Nephron progenitor cell (in vitro differentiated cells): ENCODE measurements around the gene RNF135.

Experiments used
- DNase-seq: peaks from one replicate; pipeline ENCODE4 v3.0.0; 2021
- H3K27ac Mint-ChIP-seq: 2 replicates; pipeline ENCODE4 v1.8.0; 2021; ENCODE audit warnings: mild to moderate bottlenecking, moderate library complexity, mixed read lengths
- H3K27me3 Mint-ChIP-seq: 2 replicates; pipeline ENCODE4 v1.8.0; 2021; ENCODE audit warnings: mild to moderate bottlenecking, low read depth, mixed read lengths; ENCODE audit not compliant: poor library complexity
- H3K36me3 Mint-ChIP-seq: 2 replicates; pipeline ENCODE4 v1.8.0; 2021; ENCODE audit warnings: low read depth, mixed read lengths
- H3K4me1 Mint-ChIP-seq: 2 replicates; pipeline ENCODE4 v1.8.0; 2021; ENCODE audit warnings: mixed read lengths
- H3K4me3 Mint-ChIP-seq: 2 replicates; pipeline ENCODE4 v1.8.0; 2021; ENCODE audit warnings: mild to moderate bottlenecking, moderate library complexity, mixed read lengths
- H3K9me3 Mint-ChIP-seq: 2 replicates; pipeline ENCODE4 v1.8.0; 2021; ENCODE audit warnings: mild to moderate bottlenecking, moderate library complexity, mixed read lengths
- CTCF ChIP-seq: fragments of 200-600 bp; sonication (generic); IDR thresholded peaks from 2 replicates; pipeline ENCODE4 v1.5.0; 2021; ENCODE audit warnings: antibody characterized with exemption

The RNF135 gene

GRCh38 chr17:31048142-31048541, 77.3 kb downstream of the RNF135 start:
- Mint-ChIP-seq H3K4me3 (no peak overlapping the region), H3K4me1 (no peaks in the 10 kb centered on the region), H3K27ac (no peak overlapping the region), H3K9me3 (no peaks in the 10 kb centered on the region), H3K36me3 (no peaks in the 10 kb centered on the region), H3K27me3 (peaks cover 51% of the 10 kb centered on the region)
- DNase-seq = no peak
- TF ChIP-seq CTCF = no peak

DNA sequence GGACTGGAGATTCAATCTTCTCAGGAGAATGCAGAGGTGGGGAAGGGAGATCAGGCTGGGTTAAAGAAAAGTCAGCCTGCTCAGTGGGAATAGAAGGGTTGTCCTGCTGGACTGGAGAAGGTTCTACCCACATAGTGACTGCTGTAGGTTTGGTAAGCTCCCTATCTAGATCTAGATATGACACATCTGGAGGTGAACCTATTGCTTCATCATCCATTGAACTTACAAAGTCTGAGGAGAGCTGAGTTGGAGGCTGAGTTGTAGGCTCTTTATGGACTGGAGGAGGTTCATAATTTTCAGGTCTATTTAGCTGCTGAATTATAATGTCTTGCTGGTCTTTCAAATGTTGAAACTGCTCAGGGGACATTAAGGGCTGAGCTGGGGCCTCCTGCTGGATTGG, 77.9 kb downstream of the RNF135 start:
- Mint-ChIP-seq H3K27me3 (peaks cover 47% of the 10 kb centered on the region), H3K9me3 (no peaks in the 10 kb centered on the region), H3K27ac (no peak overlapping the region), H3K4me3 (no peak overlapping the region), H3K4me1 (no peaks in the 10 kb centered on the region), H3K36me3 (no peaks in the 10 kb centered on the region)
- no peak for TF ChIP-seq CTCF
- DNase-seq = no peak
